IMR-90 (cell line): Measurements from ENCODE around the gene RHOT2. TPM values are rescaled to one million over a fixed set of nuclear protein-coding genes. Genes with fewer than 3 reads are reported as not detected.

Experiments
- ATAC-seq: fragments of 200-7000 bp; cut with Tn5 transposase; 2 replicates; pipeline ENCODE4 v1.9.1; 2020; ENCODE audit warnings: low read depth, mild to moderate bottlenecking, moderate library complexity
- BruUV-seq: library from RNA; stranded (reverse); fragments of 400-500 nt; replicated peaks from 2 replicates; lab custom pipeline; 2021; lab: Mats Ljungman, UMichigan
- CTCF ChIA-PET: fragments of 300-600 bp; formaldehyde crosslinking; extraction: SDS; loops from one replicate; lab custom pipeline; 2021; ENCODE audit warnings: antibody characterized with exemption; lab: Yijun Ruan, JAX
- POLR2A ChIA-PET: fragments of 300-600 bp; sonication (Branson Sonifier 250); formaldehyde crosslinking; loops from one replicate; lab custom pipeline; 2022; ENCODE audit warnings: antibody characterized with exemption; ENCODE audit not compliant: unreplicated experiment; lab: Charles Lee
- DNase-seq: peaks from one replicate; pipeline ENCODE4 v3.0.0; 2013
- H2AFZ ChIP-seq: replicated peaks from 2 replicates; pipeline ENCODE3; 2013; ENCODE audit warnings: low read length, mild to moderate bottlenecking; ENCODE audit not compliant: poor library complexity
- H2AK5ac ChIP-seq: 2 replicates; pipeline ENCODE4 v1.6.1; 2013; ENCODE audit warnings: low read depth, low read length, inconsistent platforms
- H2AK9ac ChIP-seq: replicated peaks from 2 replicates; pipeline ENCODE3; 2013; ENCODE audit warnings: mild to moderate bottlenecking, low read depth, low read length, moderate library complexity; ENCODE audit not compliant: poor library complexity
- H2BK120ac ChIP-seq: 2 replicates; pipeline ENCODE4 v1.6.1; 2013; ENCODE audit warnings: low read depth, low read length, inconsistent platforms
- H2BK15ac ChIP-seq: 3 replicates; pipeline ENCODE4 v1.6.1; 2013; ENCODE audit warnings: low read depth, low read length, inconsistent platforms
- H2BK20ac ChIP-seq: 2 replicates; pipeline ENCODE4 v1.6.1; 2013; ENCODE audit warnings: low read depth, mild to moderate bottlenecking, inconsistent platforms, low read length, moderate library complexity
- H2BK5ac ChIP-seq: 2 replicates; pipeline ENCODE4 v1.6.1; 2013; ENCODE audit warnings: mild to moderate bottlenecking, low read depth, low read length, inconsistent platforms; ENCODE audit not compliant: poor library complexity, severe bottlenecking
- H3K14ac ChIP-seq: replicated peaks from 2 replicates; pipeline ENCODE4 v1.6.1; 2013; ENCODE audit warnings: low read depth, low read length, inconsistent platforms
- H3K18ac ChIP-seq: 2 replicates; pipeline ENCODE4 v1.6.1; 2013; ENCODE audit warnings: low read depth, low read length, control low read depth
- H3K23ac ChIP-seq: 2 replicates; pipeline ENCODE4 v1.6.1; 2013; ENCODE audit warnings: low read depth, low read length, inconsistent platforms
- H3K27ac ChIP-seq: 2 replicates; pipeline ENCODE4 v1.5.1; 2013; ENCODE audit warnings: mild to moderate bottlenecking, control low read depth, low read length; ENCODE audit not compliant: insufficient read depth
- H3K27me3 ChIP-seq: 2 replicates; pipeline ENCODE4 v1.6.1; 2013; ENCODE audit warnings: low read length; ENCODE audit not compliant: control insufficient read depth, insufficient read depth
- H3K36me3 ChIP-seq: 2 replicates; pipeline ENCODE4 v1.6.1; 2013; ENCODE audit warnings: low read length, mixed read lengths; ENCODE audit not compliant: control insufficient read depth, insufficient read depth
- H3K4ac ChIP-seq: 2 replicates; pipeline ENCODE4 v1.6.1; 2013; ENCODE audit warnings: low read depth, low read length, inconsistent platforms
- H3K4me1 ChIP-seq: 2 replicates; pipeline ENCODE4 v1.6.1; 2013; ENCODE audit warnings: low read length, mixed read lengths; ENCODE audit not compliant: control insufficient read depth, insufficient read depth
- H3K4me2 ChIP-seq: 2 replicates; pipeline ENCODE4 v1.6.1; 2013; ENCODE audit warnings: low read depth, mild to moderate bottlenecking, control low read depth, low read length, moderate library complexity
- H3K4me3 ChIP-seq: 2 replicates; pipeline ENCODE4 v1.5.1; 2013; ENCODE audit warnings: low read depth, mild to moderate bottlenecking, control low read depth, low read length, moderate library complexity; ENCODE audit not compliant: insufficient read depth
- H3K56ac ChIP-seq: 2 replicates; pipeline ENCODE4 v1.6.1; 2013; ENCODE audit warnings: low read length, inconsistent platforms; ENCODE audit not compliant: insufficient read depth; ENCODE audit errors: extremely low read depth
- H3K79me1 ChIP-seq, 2 experiments: 2 replicates each; pipeline ENCODE4 v1.6.1; 2013; ENCODE audit warnings: low read length in 2 of 2, inconsistent platforms in 1 of 2, low read depth in 1 of 2
- H3K9ac ChIP-seq: 2 replicates; pipeline ENCODE4 v1.6.1; 2013; ENCODE audit warnings: low read depth, low read length, control low read depth
- H3K9me1 ChIP-seq: 2 replicates; pipeline ENCODE4 v1.6.1; 2013; ENCODE audit warnings: low read length, inconsistent platforms; ENCODE audit not compliant: insufficient read depth
- H3K9me3 ChIP-seq: 2 replicates; pipeline ENCODE4 v1.6.1; 2013; ENCODE audit warnings: low read length; ENCODE audit not compliant: control insufficient read depth, insufficient read depth
- H4K20me1 ChIP-seq: 2 replicates; pipeline ENCODE4 v1.6.1; 2013; ENCODE audit warnings: low read length, inconsistent platforms; ENCODE audit not compliant: insufficient read depth
- H4K5ac ChIP-seq: 2 replicates; pipeline ENCODE4 v1.6.1; 2013; ENCODE audit warnings: mild to moderate bottlenecking, low read depth, low read length, control low read depth
- H4K8ac ChIP-seq, 2 experiments: 2 replicates each; pipeline ENCODE4 v1.6.1; 2013; ENCODE audit warnings: low read depth in 2 of 2, low read length in 2 of 2, control low read depth in 1 of 2, inconsistent platforms in 1 of 2
- H4K91ac ChIP-seq: 2 replicates; pipeline ENCODE4 v1.6.1; 2013; ENCODE audit warnings: low read depth, low read length, inconsistent platforms; ENCODE audit not compliant: insufficient read depth
- MAZ ChIP-seq: IDR thresholded peaks from 2 replicates; pipeline ENCODE4 v1.6.1; 2012; ENCODE audit warnings: low read depth, mild to moderate bottlenecking, low read length, improper control_type of control experiment, moderate library complexity, borderline replicate concordance
- RCOR1 ChIP-seq: IDR thresholded peaks from 2 replicates; pipeline ENCODE4 v1.6.1; 2012; ENCODE audit warnings: mild to moderate bottlenecking, low read length, improper control_type of control experiment; ENCODE audit not compliant: insufficient replicate concordance
- WGBS, 2 experiments: methylation state at CpG; one replicate each; pipeline versions ENCODE4 v1.1.5 to v1.1.7; 2013; ENCODE audit warnings: missing lambda C conversion rate in 2 of 2; ENCODE audit not compliant: insufficient read length in 1 of 2; ENCODE audit errors: extremely low coverage in 2 of 2; 5-methylcytosine and 5-hydroxymethylcytosine counted together
- dilution Hi-C: fragments of 300-500 bp; cut with HindIII; formaldehyde crosslinking; loops from one replicate; pipeline ENCODE4 v1.14.3; 2018; ENCODE audit warnings: low sequenced_read_pairs; ENCODE audit not compliant: unreplicated experiment
- in situ Hi-C: fragments of 300-500 bp; cut with MboI; formaldehyde crosslinking; loops from 3 replicates; pipeline ENCODE4 v1.14.3; 2019; ENCODE audit warnings: low sequenced_read_pairs, inconsistent platforms, mixed read lengths
- intact Hi-C: fragments of 100-400 bp; cut with micrococcal nuclease; formaldehyde crosslinking; loops from 2 replicates; pipeline ENCODE4 v1.10.0; 2022
- polyA plus RNA-seq, 3 experiments: library from polyadenylated mRNA; depleted of rRNA; stranded (reverse); fragments of >200 nt; gene quantifications; 2 replicates each; pipeline ENCODE4 v1.2.3, GENCODE V29; 2012; ENCODE audit warnings: low replicate concordance in 1 of 3
- total RNA-seq: library from RNA; depleted of rRNA; stranded (reverse); fragments of >200 nt; gene quantifications from 2 replicates; pipeline ENCODE4 v1.2.3, GENCODE V29; 2012

Gene RHOT2
- total and polyA plus RNA-seq, 2 of the 4 experiments (the other 2 are of a cell fraction), result 20.3 to 181 TPM

GRCh38 chr16:621526-622105 lies 46.3 kb upstream of the RHOT2 start:
- Histone ChIP-seq H3K4me2 (no peak overlapping the region; the same call in 1 of the 2 replicates), H2BK15ac (no peak overlapping the region; the same call in 2 of the 3 replicates), H3K27me3 (no peaks in the 10 kb centered on the region), H2AFZ (no peak overlapping the region), H2AK5ac (peak overlapping the region; percentile 70), H2BK5ac (peak overlapping the region; percentile 71), H4K8ac (peak overlapping the region in 1 of 2 experiments; percentile 52; a peak in 2 of 4 replicates), H3K18ac (no peak overlapping the region), H2BK20ac (no peak overlapping the region), H3K9me1 (peaks cover 4% of the 10 kb centered on the region; the same call in 1 of the 2 replicates), H3K9me3 (no peaks in the 10 kb centered on the region), H3K14ac (0 out of 2 replicates have a peak overlapping the region, but pooled peaks have one; percentile 35), H4K20me1 (peaks cover 16% of the 10 kb centered on the region), H3K23ac (no peak overlapping the region), H2AK9ac (peak overlapping the region; percentile 90), H3K4ac (peak overlapping the region; percentile 7; the same call in 1 of the 2 replicates), H4K5ac (peak overlapping the region; percentile 21; the same call in 1 of the 2 replicates), H3K27ac (peak overlapping the region; percentile 45), H4K91ac (peak overlapping the region; percentile 61), H3K56ac (no peak overlapping the region), H3K4me3 (no peak overlapping the region), H3K4me1 (peaks cover 9% of the 10 kb centered on the region), H3K36me3 (peaks cover 7% of the 10 kb centered on the region; the same call in 1 of the 2 replicates), H3K9ac (no peak overlapping the region), H2BK120ac (peak overlapping the region; percentile 3; the same call in 1 of the 2 replicates), H3K79me1 (peaks cover 9 to 54% of the 10 kb centered on the region in 2 experiments; a peak in 2 of 4 replicates)
- in situ Hi-C loops, result no loop called here
- CTCF ChIA-PET, result no interaction called here
- ATAC-seq, result no peak
- WGBS, 2 experiments, result 87% methylated on average over 9 of the region's 21 CpGs; no CpG with 5 or more reads in 1 of the 2 experiments
- POLR2A ChIA-PET, result interaction anchor here (0.6 kb wide), 1 partner anchor 21 kb away, joined by 3 read pairs; no protein-coding TSS in a partner anchor
- DNase-seq, result no peak
- no TSS peak for BruUV-seq
- intact Hi-C loops, result no loop called here
- TF ChIP-seq MAZ (no peak), RCOR1 (no peak)
- dilution Hi-C loops, result no loop called here
